ENCODE measurements around the gene TBC1D2B.

TBC1D2B gene

GRCh38 chr15:78072080-78072892 is 5.2 kb downstream of the TBC1D2B start:
- DNase-seq (ENCODE audit: low read depth) = no peak

GRCh38 chr15:78071383-78071782 is 6.1 kb downstream of the TBC1D2B start:
- DNase-seq (ENCODE audit: low read depth) = no peak

- no peak for DNase-seq (ENCODE audit: low read depth)
Observed at GRCh38 chr15:78070049-78070700, 7.3 kb downstream of the TBC1D2B start.

- no peak for DNase-seq (ENCODE audit: low read depth)
Observed at GRCh38 chr15:78069462-78070029, 8.0 kb downstream of the TBC1D2B start.

- DNase-seq (ENCODE audit: low read depth) = no peak
Observed at GRCh38 chr15:78069052-78069414, 8.5 kb downstream of the TBC1D2B start.

- no peak for DNase-seq (ENCODE audit: low read depth)
Observed at GRCh38 chr15:78067328-78068228, 9.9 kb downstream of the TBC1D2B start.

- DNase-seq (ENCODE audit: low read depth) = no peak
Observed at GRCh38 chr15:78065973-78066946, 11.3 kb downstream of the TBC1D2B start.

- DNase-seq (ENCODE audit: low read depth) = peak; percentile 99
Observed at GRCh38 chr15:78065284-78065872, 12.1 kb downstream of the TBC1D2B start.

DNA sequence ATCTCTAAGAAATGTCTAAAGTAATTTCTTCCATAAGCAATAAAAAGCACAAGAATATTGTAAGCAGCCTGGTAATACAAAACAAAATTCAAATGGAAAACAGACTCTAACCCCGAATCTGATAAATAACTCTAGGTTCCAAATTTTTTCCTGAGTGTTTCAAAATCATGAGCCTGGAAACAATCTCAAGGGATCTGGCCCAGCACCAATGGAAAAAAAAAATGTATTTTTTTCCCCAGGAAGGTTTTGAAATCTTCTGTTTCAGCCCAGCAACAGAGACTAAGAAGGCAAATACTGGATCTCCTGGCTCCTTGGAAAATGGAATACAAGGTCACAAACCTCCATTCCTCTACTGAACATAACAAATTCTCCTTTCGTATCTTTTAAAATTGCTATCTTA is 13.0 kb downstream of the TBC1D2B start:
- DNase-seq (ENCODE audit: low read depth) = no peak

DNA sequence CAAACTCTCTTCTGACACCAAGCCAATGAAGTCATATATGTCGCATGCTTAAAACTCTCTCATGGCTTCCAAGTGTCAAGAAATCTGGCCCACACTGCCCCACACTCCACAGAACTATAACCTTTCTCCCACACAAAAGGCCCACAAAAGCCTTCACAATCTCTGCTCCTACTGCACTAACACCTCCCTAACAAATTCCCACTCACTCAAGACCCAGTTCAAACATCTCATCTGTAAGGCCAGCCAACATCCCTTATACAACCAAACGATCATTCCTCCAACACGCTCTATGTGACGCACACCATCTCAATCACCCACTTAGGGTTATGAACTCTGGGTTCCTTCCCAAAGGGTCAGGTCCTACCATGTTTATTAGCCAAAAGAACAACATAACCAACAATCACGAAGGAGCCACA is 13.5 kb downstream of the TBC1D2B start:
- no peak for DNase-seq (ENCODE audit: low read depth)

DNA sequence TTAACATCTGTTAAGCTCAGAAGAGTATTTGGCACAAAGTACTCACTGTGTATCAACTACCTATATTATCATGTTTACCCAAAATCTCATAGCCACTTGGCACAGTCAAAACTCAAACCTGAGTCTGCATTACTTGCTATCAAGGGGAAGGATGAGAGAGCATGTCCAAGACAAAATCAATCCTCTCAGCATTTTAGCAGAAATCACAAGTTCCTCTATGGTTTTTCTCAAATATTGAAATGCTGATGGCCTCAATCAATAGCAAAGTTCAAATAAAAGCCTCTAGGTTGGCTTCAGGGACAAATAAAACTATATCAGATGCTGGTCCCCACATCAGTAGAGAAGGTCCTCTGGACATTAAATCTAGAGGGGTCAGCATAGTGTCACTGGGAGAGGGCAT is 14.3 kb downstream of the TBC1D2B start:
- no peak for DNase-seq (ENCODE audit: low read depth)

DNA sequence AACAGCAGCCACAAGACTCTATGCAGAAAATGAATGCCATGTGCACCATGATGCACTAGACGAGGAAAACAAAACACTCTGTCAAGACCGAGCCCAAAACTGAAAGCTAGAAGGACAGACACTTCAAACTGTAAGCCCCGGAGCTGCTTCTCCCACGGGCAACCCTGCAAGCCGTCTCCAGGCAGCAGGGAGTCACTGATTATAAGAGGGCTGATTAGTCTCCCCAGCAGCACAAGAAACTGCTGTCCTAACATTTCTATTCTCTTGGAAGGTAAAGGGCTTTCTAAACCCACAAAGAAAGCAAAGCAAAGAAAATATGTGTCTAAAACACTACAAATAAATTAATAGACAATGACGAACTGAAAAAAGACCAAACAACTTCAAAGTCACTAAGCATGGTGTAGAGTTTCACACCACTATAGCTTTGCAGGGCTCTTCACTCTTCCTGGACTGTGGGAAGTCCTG is 15.5 kb downstream of the TBC1D2B start:
- no peak for DNase-seq (ENCODE audit: low read depth)

GRCh38 chr15:78060232-78060631 is 17.3 kb downstream of the TBC1D2B start:
- no peak for DNase-seq (ENCODE audit: low read depth)

GRCh38 chr15:78059110-78059839 is 18.2 kb downstream of the TBC1D2B start:
- no peak for DNase-seq (ENCODE audit: low read depth)

DNA sequence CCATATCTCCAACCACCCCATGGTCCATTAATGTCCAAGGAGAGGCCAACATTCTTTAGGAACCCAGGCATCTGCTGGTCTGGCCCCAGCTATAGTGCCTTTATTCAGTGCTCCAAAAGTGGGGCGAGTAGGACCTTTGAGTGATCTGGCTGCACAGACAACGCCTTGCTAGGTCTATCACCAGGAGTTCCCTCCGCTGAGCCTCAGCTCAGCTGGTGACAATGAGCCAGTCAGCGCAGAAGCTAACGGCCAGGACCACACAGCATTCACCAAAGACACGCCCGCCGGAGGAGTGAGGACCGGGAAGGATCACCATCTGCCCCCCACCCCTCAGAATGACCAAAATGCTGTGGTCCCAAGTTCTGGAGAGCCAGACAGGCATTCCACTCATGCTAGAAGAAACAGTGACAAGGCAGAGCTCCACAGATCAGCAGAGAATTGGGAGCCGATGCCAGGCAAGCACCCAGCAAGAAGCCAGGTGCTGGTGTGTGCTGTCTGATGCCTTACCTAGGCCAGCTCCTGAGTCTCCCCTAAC is 19.0 kb downstream of the TBC1D2B start:
- no peak for DNase-seq (ENCODE audit: low read depth)

DNA sequence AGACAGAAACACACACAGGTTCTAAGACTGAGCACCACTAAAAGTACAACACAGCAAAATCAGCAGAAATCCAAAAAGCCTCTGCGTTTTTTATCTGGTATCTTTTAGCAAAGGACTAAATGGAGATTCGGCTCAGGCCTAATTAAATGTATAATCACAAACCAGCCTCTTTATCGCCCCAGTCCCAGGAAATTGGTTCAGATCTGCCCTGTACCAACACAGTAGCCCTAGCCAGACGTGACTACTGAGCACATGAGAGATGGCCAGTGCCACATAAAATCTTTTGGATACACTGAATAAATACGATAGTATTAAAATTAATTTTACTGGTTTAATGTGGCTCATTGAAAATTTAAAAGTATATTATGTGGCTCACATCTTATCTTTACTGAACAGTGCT is 19.7 kb downstream of the TBC1D2B start:
- no peak for DNase-seq (ENCODE audit: low read depth)

DNA sequence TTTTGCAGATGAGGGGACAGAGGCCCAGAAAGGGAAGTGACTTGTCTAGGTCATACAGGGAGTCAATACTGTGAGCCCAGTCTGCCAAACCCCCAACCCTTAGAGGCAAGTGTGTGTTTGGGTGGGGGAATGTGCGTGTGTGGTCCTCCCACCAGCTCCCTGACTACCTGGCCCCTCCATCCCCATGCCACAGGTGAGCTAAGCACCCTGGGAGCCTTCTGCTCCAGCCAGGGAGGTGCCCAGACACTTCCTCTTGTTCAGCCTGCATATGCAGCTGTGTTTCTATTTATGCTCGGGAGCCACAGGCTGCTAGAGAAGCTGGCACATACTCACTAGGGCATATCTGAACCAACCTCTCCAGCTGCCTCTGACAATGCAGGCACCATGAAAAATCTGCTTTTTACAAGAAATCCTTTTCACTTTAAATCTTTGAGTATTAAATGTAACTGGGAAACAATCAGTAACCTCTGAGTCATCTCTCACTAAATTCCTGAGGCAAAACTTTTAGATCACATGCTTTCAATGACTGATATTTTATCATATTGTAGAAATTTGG is 20.7 kb downstream of the TBC1D2B start:
- DNase-seq (ENCODE audit: low read depth) = no peak

DNA sequence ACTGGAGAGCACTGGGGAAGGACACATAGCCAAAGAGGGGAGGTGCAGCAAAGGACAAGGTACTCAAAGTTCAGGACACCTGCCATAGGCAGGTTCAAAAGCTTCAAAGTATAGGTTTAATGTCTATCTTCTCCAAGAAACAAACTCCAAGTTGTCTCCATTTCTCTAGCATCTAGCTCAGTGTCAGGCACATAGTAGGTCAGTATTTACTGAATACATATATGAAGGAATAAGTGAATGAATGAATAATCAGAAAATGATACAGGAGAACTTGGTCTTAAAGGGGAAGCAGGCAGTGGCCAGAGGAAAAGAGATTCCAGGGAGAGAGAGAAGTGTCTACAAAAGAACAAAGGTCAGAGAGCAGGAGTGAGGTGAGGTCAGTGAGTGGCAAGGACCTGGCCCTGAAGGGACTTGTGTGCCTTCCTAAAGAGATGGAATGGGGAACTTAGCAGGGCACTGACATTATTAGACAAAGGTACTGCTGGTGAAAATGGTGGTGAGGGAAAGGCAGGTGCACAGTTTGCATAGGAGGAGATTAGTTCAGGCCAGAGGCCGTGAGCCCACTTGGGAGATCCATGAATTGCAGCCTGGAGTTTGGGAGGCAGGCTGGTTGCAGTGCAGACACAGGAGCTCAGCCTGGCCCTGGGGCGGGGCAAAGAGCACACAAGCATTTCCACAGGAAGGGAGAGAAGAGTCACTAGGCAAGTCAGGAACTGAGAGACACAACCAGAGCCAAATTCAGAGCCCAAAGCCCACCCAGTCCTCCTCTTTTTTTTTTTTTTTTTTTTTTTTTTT is 21.4 kb downstream of the TBC1D2B start:
- DNase-seq (ENCODE audit: low read depth) = no peak
